GM18519 (cell line): ENCODE results near the gene NUTF2.
"Not testable (repeated sequence)": the region's sequence is repeated elsewhere in the genome, so short reads cannot be mapped to it uniquely, and the experiment has no call there.

Experiments used
- ATAC-seq: cut with Tn5 transposase; IDR thresholded peaks from one replicate; pipeline ENCODE4 v1.9.1; 2021; ENCODE audit warnings: mild to moderate bottlenecking, moderate library complexity; ENCODE audit not compliant: unreplicated experiment, low FRiP score

Gene NUTF2

DNA sequence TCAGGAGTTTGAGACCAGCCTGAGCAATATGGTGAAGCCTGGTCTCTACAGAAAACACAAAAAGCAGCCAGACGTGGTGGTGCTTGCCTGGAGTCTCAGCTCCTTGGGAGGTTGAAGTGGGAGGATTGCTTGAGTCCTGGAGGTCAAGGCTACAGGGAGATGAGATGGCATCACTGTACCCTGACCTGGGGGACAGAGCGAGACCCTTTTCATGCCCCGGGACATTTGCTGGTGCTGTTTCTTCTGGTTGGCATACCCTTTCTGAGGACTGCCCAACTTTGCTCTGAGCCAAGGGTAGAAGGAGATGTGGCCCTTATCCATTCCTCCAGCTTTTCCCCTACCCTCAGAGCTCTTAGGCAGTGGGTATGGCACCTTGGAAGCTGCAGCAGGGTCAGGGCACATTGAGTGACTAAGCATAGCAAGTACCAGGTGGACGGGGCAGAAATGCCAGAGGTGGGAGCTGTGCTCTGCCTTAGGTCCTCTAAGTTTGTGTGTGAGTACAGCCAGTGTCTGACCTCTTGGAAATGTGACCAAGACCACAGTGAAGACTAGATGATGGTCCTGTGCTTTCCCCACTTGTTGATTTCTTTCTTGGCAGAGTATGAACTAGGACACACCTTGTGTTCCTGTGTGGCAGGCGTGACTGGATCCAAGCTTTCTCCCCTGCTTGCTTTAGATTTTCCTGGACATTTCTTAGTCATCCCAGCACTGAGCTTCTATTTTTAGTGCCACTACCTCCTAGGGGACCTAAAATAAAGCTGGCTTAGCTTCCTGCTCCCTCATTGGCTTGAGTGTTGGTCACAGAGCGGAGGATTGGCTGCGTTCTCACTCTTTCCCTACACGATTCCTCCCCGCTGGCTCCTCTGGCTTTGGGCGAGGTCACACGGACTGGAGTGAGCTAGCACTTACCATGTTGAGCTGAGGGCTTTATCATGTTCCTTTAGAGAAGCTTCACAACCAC is 16.2 kb downstream of the NUTF2 start:
- no peak for ATAC-seq

DNA sequence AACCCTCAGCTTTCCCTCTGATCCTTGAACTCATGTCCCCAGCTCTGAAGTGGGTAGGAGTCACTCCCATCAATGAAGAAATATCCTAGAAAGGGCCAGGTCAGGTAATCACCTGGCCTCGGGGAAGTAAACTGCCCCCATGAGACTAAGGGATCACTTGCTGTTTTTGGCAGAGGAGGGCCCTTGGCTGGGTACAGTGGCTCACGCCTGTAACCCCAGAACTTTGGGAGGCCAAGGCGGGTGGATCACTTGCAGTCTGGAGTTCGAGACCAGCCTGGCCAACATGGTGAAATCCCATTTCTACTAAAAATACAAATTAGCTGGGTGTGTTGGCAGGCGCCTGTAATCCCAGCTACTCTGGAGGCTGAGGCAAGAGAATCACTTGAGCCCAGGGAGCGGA is 17.3 kb downstream of the NUTF2 start:
- not testable (repeated sequence) for ATAC-seq

DNA sequence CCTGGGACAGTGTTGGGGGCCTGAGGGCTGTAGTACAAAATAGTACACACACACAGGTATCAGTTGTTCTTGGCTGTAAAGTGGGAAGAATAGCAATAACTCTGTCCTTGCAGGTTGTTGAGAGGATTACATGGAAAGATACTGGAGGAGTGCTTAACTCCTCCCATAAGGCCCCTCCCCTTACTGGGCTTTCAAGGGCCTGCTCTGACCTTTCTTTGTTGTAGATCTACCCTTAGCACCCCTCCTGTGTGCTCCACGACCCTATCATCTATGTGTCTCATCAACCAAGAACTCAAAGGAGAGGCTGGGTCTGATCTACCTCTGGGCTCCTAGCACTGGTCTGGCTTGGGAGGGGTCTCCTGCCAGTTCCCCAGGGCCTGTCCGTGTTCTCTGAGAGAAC is 17.9 kb downstream of the NUTF2 start:
- no peak for ATAC-seq

DNA sequence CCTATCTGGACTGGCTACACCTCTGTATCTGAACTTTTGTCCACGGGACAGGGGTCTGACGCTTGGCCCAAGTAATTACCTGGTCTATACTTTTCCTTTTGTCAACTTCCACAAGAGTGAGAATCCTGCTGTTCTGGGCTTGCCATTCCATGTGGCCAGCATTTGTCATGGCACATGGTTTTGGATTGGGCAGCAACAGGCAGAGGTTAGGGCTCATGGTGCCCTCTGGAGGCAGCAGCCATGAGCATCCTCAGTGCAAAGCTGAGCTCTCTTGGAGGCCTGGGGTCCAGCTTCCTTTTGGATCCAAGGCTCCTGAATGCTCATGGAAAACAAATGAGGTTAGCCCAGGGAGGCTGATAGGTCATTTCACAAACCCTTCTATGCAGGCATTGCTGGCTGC is 18.6 kb downstream of the NUTF2 start:
- no peak for ATAC-seq

DNA sequence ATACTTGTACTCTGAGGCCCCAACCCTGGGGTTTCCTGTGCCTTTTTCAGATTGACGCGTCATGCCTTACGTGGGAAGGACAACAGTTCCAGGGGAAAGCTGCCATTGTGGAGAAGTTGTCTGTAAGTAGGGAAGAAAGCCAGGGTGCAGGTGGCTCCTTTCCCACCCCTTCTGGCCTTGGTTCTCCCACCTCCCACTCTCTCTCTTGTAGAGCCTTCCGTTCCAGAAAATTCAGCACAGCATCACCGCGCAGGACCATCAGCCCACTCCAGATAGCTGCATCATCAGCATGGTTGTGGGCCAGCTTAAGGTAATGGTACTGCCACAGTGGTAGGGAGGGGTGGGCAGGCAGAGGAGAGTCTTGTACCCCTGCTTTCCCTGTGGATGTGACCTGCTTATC is 21.6 kb downstream of the NUTF2 start:
- ATAC-seq: no peak

DNA sequence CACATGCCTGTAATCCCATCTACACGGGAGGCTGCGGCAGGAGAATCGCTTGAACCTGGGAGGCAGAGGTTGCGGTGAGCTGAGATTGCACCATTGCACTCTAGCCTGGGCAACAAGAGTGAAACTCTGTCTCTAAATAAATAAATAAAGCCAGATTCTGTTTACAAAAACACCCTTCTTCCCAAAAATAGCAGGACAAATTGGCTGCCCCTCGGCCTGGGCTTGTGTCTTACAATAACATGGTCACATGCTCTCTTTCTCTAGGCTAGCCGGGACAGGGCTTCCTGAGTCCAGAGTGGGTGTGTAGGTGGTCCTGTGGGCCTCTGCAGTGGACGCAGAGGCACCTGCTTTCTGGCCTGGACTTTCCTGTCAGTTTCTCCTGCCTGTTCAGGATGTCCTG is 22.9 kb downstream of the NUTF2 start:
- ATAC-seq: no peak

DNA sequence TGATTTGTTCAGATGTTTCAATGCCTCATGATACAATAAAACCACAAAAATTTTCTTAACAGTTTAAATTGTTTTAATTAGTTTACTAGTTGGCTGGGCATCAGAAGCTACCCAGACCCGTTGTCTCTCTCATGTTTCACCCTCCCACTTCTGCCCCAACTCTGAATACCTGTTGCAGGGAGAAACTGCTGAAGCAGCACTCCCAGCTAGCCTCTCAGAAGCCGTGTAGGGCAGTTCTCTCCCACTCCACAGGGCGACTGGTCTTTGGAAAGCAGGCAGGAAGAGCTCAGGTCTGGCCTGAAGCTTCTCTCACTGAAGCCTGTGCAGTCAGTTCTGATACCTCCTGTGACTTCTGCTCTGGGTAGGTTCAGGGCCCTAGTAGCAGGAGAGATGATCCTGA is 24.5 kb downstream of the NUTF2 start:
- no peak for ATAC-seq

DNA sequence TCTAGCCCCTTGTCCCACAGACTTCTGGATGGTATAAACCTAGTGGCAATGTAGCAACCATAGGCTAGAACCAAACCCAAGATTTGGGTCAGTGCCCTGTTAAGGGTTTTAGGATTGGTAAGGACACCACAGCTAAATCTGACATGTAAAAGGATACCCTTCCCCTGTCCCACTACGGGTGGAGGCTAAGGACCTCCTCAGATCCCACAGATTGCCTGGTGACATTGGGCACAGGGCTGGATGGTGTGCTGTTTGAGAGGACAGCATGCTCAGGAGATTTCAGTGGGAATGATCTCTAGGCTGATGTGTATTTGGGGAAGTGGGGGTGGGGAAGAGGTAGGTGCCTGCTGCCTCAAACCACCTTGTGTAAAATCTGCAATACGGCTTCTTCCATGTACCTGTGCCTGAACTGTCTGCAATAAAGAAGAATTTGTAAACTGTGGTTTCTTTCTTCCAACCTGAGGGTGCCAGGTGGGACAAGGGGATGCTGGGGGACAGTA is 25.4 kb downstream of the NUTF2 start:
- ATAC-seq: no peak

DNA sequence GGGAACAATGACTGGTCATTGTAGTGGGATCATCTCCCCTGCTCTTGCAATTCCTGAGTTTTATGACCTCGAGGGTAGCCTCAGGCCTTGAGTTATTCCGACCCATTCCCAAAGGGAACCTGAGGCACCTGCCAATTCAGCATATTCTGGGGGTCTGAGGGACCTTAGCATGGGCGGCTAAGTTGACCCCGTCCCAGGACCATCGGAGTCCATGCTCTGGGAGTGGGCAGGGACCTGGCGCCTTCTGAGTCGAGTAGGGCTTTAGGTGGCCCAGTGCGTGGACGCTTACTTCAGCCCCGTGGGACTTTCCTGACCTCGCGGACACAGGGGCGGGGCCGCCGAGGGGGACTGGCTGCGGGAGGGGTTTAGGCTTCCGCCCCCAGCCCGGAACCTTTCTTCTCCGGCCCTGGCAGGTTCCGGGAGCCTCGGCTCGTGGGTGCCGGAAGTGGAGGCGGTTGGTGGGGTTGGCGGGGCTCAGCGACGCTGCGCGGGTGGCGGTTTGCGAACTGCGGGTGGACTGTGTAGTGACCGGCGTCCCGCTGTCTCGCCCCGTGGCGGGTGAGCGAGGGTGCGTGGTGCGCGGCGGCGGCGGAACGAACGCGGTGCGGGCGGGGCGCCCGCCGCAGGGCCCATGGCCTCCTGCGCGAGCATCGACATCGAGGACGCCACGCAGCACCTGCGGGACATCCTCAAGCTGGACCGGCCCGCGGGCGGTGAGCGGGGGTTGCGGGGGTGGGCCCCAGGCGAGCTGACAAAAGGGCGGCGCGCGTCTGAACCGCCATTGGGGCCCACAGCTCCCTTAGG is 26.1 kb downstream of the NUTF2 start, which contains the start of gene EDC4:
TSS of gene EDC4 (plus strand) at position 422 of the 804 bp plus-strand sequence. CDS start at position 632, 210 bp downstream.
- no peak for ATAC-seq

DNA sequence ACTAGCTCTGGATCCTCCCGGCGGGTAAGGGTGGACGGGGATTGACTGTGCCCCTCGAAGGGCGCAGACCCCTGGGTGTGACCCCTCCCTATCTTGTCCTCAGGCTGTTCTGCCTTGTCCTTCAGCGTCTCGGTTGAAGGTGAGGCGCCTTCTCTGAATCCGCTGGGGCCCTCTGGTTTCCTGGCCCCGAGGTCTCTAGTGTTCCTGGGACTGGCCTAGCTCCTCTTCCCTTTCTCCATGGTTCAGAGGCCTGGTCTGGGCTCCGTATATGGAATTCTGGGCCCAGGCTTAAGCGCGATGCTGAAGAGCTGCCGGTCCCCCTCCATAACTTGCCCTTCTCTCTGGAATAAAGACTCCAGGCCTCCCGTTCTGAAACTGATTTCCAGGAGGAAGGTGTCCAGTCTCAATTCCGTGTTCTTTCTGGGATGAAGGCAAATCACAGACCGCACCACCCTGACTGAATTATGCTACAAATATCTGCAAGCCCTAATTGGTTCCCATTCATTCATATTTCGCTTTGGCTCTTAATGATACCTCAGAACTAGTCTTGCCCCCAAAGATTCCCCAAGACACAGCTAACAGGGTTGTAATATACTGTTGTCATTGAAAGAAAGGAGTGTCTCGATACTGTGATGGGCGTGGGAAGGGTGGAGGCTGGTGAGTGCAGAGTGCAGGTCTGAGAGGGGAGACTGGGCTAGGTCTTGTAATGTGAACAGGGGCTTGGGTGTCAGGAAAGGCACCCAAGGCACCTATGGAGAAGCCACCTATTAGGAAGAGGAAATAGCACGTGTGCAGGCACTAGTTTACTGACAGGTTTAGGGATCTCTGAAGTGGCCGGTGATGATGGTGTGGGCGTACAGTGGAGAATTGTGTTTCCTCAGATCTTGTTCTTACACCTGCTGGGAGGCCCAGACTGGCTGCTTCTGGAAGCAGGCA is 27.0 kb downstream of the NUTF2 start:
- ATAC-seq: no peak

DNA sequence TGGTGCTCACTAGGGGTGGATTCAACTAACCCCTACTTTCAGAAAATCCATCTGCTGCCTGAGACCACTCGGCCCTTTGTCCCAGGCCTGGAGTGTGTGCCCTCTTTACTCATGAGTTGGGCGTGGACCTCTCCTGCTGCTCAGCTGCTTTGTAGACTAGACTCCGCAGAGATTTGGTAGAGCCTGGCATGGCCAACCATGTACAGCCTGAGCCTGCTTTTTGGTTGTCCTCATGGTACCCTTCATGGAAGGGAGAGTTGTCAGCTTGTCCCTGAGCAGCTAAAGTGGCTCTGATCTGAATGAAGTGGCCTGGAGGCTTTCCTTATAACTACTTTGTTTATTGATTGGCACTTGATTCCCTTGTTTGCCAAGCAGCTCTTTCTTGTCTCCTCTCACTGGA is 27.6 kb downstream of the NUTF2 start:
- no peak for ATAC-seq

DNA sequence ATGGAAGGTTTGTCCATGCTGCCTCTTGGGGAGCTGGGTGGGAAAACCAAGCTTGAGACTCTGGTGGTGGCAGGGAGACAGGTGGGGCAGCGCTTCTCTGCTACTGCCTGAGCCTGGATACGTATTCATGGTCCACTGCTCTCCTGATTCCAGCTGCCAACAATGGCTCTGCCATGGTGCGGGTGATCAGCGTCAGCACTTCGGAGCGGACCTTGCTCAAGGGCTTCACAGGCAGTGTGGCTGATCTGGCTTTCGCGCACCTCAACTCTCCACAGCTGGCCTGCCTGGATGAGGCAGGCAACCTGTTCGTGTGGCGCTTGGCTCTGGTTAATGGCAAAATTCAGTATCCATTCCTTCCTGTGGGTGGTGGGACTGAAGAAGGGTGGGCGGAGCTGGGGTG is 30.3 kb downstream of the NUTF2 start:
- ATAC-seq: no peak

DNA sequence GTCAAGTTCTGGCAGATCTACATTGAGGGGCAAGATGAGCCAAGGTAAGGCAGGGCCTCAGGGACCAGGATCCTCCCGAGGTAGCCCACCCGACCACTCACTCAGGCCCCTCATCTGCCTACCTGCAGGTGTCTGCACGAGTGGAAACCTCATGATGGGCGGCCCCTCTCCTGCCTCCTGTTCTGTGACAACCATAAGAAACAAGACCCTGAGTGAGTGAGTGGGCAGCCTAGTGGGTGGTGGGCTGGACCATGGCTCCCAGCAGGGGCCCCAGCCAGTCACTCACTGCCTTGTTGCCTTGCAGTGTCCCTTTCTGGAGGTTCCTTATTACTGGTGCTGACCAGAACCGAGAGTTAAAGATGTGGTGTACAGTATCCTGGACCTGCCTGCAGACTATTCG is 31.5 kb downstream of the NUTF2 start:
- no peak for ATAC-seq

DNA sequence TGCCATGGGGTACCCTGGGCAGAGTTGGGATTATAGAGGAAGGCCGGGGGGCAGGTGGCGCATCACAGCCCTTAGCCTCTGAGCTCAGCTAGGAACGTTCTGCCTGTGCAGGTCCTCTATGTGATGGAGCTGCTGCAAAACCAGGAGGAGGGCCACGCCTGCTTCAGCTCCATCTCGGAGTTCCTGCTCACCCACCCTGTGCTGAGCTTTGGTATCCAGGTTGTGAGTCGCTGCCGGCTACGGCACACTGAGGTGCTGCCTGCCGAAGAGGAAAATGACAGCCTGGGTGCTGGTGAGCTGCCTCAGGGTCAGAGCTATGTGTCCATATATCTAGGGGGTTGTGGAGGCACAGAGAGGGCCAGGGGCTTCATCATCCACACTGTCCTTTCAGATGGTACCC is 32.1 kb downstream of the NUTF2 start:
- no peak for ATAC-seq

DNA sequence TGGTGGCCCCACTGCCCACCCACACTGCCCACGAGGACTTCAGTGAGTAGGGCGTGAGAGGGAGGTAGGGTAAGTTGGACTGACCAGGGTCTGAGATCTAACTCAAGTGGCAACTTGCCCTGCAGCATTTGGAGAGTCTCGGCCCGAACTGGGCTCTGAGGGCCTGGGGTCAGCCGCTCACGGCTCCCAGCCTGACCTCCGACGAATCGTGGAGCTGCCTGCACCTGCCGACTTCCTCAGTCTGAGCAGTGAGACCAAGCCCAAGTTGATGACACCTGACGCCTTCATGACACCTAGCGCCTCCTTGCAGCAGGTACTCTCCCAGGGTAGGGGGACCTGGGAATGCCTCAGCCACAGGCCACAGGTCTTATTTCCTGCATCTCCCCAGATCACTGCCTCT is 32.7 kb downstream of the NUTF2 start:
- ATAC-seq: no peak

DNA sequence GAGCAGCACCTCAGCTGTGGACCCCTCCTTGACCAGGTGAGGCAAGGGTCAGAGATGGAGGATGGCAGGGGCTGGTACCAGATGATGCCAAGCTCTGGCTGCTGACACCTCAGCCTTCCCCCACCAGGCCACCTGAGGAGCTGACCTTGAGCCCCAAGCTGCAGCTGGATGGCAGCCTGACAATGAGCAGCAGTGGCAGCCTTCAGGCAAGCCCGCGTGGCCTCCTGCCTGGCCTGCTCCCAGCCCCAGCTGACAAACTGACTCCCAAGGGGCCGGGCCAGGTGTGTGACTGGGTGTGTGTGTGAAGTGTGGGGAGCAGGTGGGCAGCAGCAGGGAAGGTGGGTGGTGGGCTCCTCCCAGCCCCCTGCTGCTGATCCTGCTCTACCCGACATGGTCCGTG is 33.2 kb downstream of the NUTF2 start:
- ATAC-seq: no peak

DNA sequence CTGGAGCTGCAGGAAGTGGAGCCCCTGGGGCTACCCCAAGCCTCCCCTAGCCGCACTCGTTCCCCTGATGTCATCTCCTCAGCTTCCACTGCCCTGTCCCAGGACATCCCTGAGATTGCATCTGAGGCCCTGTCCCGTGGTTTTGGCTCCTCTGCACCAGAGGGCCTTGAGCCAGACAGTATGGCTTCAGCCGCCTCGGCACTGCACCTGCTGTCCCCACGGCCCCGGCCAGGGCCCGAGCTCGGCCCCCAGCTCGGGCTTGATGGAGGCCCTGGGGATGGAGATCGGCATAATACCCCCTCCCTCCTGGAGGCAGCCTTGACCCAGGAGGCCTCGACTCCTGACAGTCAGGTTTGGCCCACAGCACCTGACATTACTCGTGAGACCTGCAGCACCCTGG is 33.9 kb downstream of the NUTF2 start:
- ATAC-seq: no peak

DNA sequence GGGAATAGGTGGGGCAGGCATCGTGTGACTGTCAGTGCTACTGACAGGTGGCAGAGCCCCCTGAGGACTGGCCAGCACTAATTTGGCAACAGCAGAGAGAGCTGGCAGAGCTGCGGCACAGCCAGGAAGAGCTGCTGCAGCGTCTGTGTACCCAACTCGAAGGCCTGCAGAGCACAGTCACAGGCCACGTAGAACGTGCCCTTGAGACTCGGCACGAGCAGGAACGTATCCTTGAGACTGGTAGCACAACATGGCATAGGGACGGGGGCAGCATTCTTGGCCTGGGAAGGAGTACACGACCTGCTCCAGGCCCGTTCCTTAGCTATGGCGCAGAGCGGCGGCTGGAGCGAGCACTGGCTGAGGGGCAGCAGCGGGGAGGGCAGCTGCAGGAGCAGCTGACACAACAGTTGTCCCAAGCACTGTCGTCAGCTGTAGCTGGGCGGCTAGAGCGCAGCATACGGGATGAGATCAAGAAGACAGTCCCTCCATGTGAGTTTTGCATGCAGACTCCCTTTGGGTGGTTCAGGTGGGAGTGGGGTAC is 35.0 kb downstream of the NUTF2 start:
- no peak for ATAC-seq

DNA sequence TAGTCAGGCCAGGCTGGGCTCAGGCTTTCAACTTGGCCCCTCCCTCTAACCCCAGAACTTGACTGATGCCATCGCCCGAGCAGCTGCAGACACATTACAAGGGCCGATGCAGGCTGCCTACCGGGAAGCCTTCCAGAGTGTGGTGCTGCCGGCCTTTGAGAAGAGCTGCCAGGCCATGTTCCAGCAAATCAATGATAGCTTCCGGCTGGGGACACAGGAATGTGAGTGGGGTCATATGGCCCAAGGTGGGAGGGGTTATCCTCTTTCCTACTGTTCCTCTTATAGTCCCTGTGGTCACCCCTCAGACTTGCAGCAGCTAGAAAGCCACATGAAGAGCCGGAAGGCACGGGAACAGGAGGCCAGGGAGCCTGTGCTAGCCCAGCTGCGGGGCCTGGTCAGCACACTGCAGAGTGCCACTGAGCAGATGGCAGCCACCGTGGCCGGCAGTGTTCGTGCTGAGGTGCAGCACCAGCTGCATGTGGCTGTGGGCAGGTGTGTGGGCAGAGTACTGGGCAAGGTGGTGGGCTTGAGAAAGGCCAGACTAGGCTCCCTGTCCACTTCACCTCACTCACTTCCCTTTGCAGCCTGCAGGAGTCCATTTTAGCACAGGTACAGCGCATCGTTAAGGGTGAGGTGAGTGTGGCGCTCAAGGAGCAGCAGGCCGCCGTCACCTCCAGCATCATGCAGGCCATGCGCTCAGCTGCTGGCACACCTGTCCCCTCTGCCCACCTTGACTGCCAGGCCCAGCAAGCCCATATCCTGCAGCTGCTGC is 35.8 kb downstream of the NUTF2 start:
- no peak for ATAC-seq
